A549 (cell line): ENCODE results near the gene ATP6V1G3. TPM values are rescaled to one million over a fixed set of nuclear protein-coding genes. Genes with fewer than 3 reads are reported as not detected.

Experiments used
- ATAC-seq, 2 experiments: fragments of 200-7000 bp in 1 of 2; fragments of >200 bp in 1 of 2; cut with Nextera tagmentation in 1 of 2; cut with Tn5 transposase in 1 of 2; 3 replicates each; pipeline versions ENCODE4 v1.8.0 to v1.9.1; 2018 to 2020; ENCODE audit warnings: mild to moderate bottlenecking in 1 of 2, moderate library complexity in 1 of 2
- CTCF ChIA-PET: fragments of 300-600 bp; sonication (Branson Sonifier 250); formaldehyde crosslinking; extraction: SDS; loops from one replicate; lab custom pipeline; 2021; ENCODE audit warnings: antibody characterized with exemption, inconsistent platforms; lab: Yijun Ruan, JAX
- POLR2A ChIA-PET: fragments of 350-600 bp; formaldehyde crosslinking; extraction: SDS; loops from one replicate; lab custom pipeline; 2021; ENCODE audit warnings: antibody characterized with exemption, inconsistent platforms; lab: Yijun Ruan, JAX
- DNase-seq, 2 experiments: peaks; one replicate each; pipeline versions ENCODE4 v3.0.0 to v3.0.0-alpha.2; 2011 to 2016; ENCODE audit warnings: low read depth in 1 of 2, low spot score in 1 of 2
- FAIRE-seq: peaks from 2 replicates; lab custom pipeline; 2011; peaks lifted over from hg19 to GRCh38; lab: Jason Lieb, UNC
- H3K27ac ChIP-seq, 2 experiments: fragments of >200 bp; sonication (Bioruptor Twin); formaldehyde crosslinking; 3 replicates each; pipeline ENCODE4 v1.5.1; 2016 to 2017
- H3K4me1 ChIP-seq: fragments of >200 bp; sonication (Bioruptor Twin); formaldehyde crosslinking; 3 replicates; pipeline ENCODE4 v1.6.1; 2016
- H3K4me2 ChIP-seq: fragments of >200 bp; sonication (Bioruptor Twin); formaldehyde crosslinking; 3 replicates; pipeline ENCODE4 v1.6.1; 2016
- H3K4me3 ChIP-seq: fragments of >200 bp; sonication (Bioruptor Twin); formaldehyde crosslinking; 3 replicates; pipeline ENCODE4 v1.5.1; 2016
- H3K9me3 ChIP-seq: fragments of >200 bp; sonication (Bioruptor Twin); formaldehyde crosslinking; 3 replicates; pipeline ENCODE4 v1.6.1; 2016
- ATOH8 ChIP-seq: fragments of 250-450 bp; sonication (Bioruptor Pico); IDR thresholded peaks from 2 replicates; pipeline ENCODE4 v1.5.0; 2020; ENCODE audit warnings: low read depth, mild to moderate bottlenecking, moderate library complexity
- BHLHE40 ChIP-seq: IDR thresholded peaks from 2 replicates; pipeline ENCODE4 v1.6.1; 2012; ENCODE audit warnings: low read depth, low read length, inconsistent platforms
- CBX2 ChIP-seq: fragments of 200-600 bp; sonication (generic); IDR thresholded peaks from 2 replicates; pipeline ENCODE4 v1.6.1; 2016; ENCODE audit warnings: low read depth, mild to moderate bottlenecking, borderline replicate concordance
- CEBPB ChIP-seq, 2 experiments: fragments of >200 bp in 1 of 2; sonication (Bioruptor Twin) in 1 of 2; formaldehyde crosslinking in 1 of 2; IDR thresholded peaks; 2 replicates each; pipeline ENCODE4 v1.6.1; 2012 to 2016
- CHD2 ChIP-seq: fragments of 150-350 bp; IDR thresholded peaks from 2 replicates; pipeline ENCODE4 v1.6.1; 2014; ENCODE audit warnings: low read length; ENCODE audit not compliant: partially characterized antibody
- E2F6 ChIP-seq: IDR thresholded peaks from 2 replicates; pipeline ENCODE4 v1.6.1; 2012; ENCODE audit warnings: low read depth, borderline replicate concordance
- EHF ChIP-seq: fragments of 250-450 bp; sonication (Bioruptor Pico); IDR thresholded peaks from 2 replicates; pipeline ENCODE4 v1.5.0; 2020; ENCODE audit warnings: mild to moderate bottlenecking
- ESRRA ChIP-seq: fragments of 150-350 bp; IDR thresholded peaks from 2 replicates; pipeline ENCODE4 v1.6.1; 2014; ENCODE audit warnings: mild to moderate bottlenecking, low read length, borderline replicate concordance
- FOSB ChIP-seq: fragments of 250-450 bp; sonication (Bioruptor Pico); IDR thresholded peaks from 2 replicates; pipeline ENCODE4 v1.5.0; 2020; ENCODE audit warnings: mild to moderate bottlenecking, moderate library complexity
- FOSL2 ChIP-seq, 2 experiments: fragments of 450-650 bp in 1 of 2; fragments of >200 bp in 1 of 2; sonication (Bioruptor Twin) in 1 of 2; formaldehyde crosslinking; IDR thresholded peaks; 2 replicates each; pipeline versions ENCODE4 v1.5.0 to v1.6.1; 2016 to 2020; ENCODE audit warnings: mild to moderate bottlenecking in 1 of 2, moderate library complexity in 1 of 2
- FOXS1 ChIP-seq: fragments of 250-450 bp; sonication (Bioruptor Pico); IDR thresholded peaks from 2 replicates; pipeline ENCODE4 v1.5.0; 2020; ENCODE audit warnings: mild to moderate bottlenecking, moderate library complexity
- HDAC2 ChIP-seq: fragments of 200-600 bp; sonication (generic); IDR thresholded peaks from 2 replicates; pipeline ENCODE4 v1.6.1; 2016
- HEYL ChIP-seq: fragments of 250-450 bp; sonication (Bioruptor Pico); IDR thresholded peaks from 2 replicates; pipeline ENCODE4 v1.8.0; 2021; ENCODE audit warnings: mild to moderate bottlenecking, moderate library complexity
- HOXB13 ChIP-seq: fragments of 250-450 bp; sonication (Bioruptor Pico); IDR thresholded peaks from 2 replicates; pipeline ENCODE4 v1.5.0; 2020; ENCODE audit warnings: low read depth, mild to moderate bottlenecking, moderate library complexity
- HOXB5 ChIP-seq: fragments of 250-450 bp; sonication (Bioruptor Pico); IDR thresholded peaks from 2 replicates; pipeline ENCODE4 v1.5.0; 2020; ENCODE audit warnings: mild to moderate bottlenecking, moderate library complexity
- JUNB ChIP-seq: fragments of >200 bp; sonication (Bioruptor Twin); formaldehyde crosslinking; IDR thresholded peaks from 2 replicates; pipeline ENCODE4 v1.6.1; 2016
- KDM1A ChIP-seq: fragments of 200-600 bp; sonication (generic); IDR thresholded peaks from 2 replicates; pipeline ENCODE4 v1.6.1; 2016; ENCODE audit warnings: low read depth, mild to moderate bottlenecking
- KDM5A ChIP-seq: fragments of 200-600 bp; sonication (generic); IDR thresholded peaks from 2 replicates; pipeline ENCODE4 v1.6.1; 2016; ENCODE audit warnings: antibody characterized with exemption, mild to moderate bottlenecking
- MYC ChIP-seq: IDR thresholded peaks from 2 replicates; pipeline ENCODE4 v1.6.1; 2012; ENCODE audit warnings: mild to moderate bottlenecking, inconsistent platforms, low read length, improper control_type of control experiment, borderline replicate concordance
- NPAS2 ChIP-seq: fragments of 250-450 bp; sonication (Bioruptor Pico); IDR thresholded peaks from 2 replicates; pipeline ENCODE4 v1.8.0; 2022; ENCODE audit warnings: mild to moderate bottlenecking, moderate library complexity, borderline replicate concordance
- NR3C1 ChIP-seq: fragments of >200 bp; sonication (Bioruptor Twin); formaldehyde crosslinking; IDR thresholded peaks from 3 replicates; pipeline ENCODE4 v1.6.1; 2017
- PBX3 ChIP-seq: IDR thresholded peaks from 2 replicates; pipeline ENCODE4 v1.6.1; 2012
- POLR2A ChIP-seq: IDR thresholded peaks from 2 replicates; pipeline ENCODE4 v1.6.1; 2012; ENCODE audit warnings: mild to moderate bottlenecking, low read length
- POLR2AphosphoS2 ChIP-seq: conservative IDR thresholded peaks from 2 replicates; pipeline ENCODE4 v1.6.1; 2012; ENCODE audit warnings: low read length, improper control_type of control experiment, inconsistent platforms
- RAD21 ChIP-seq, 2 experiments: fragments of >200 bp in 1 of 2; sonication (Bioruptor Twin) in 1 of 2; formaldehyde crosslinking in 1 of 2; IDR thresholded peaks in 1 of 2; conservative IDR thresholded peaks in 1 of 2; 2 replicates in 1 of 2; 3 replicates in 1 of 2; pipeline ENCODE4 v1.6.1; 2012 to 2018; ENCODE audit warnings: inconsistent platforms in 1 of 2
- RARB ChIP-seq: fragments of 250-450 bp; sonication (Bioruptor Pico); IDR thresholded peaks from 2 replicates; pipeline ENCODE4 v1.8.0; 2021; ENCODE audit warnings: mild to moderate bottlenecking, moderate library complexity
- RNF2 ChIP-seq: fragments of 200-600 bp; sonication (generic); IDR thresholded peaks from 2 replicates; pipeline ENCODE4 v1.6.1; 2016; ENCODE audit warnings: low read depth, mild to moderate bottlenecking, antibody characterized with exemption, moderate library complexity, borderline replicate concordance
- ZC3H11A ChIP-seq: fragments of 450-650 bp; IDR thresholded peaks from 2 replicates; pipeline ENCODE4 v1.6.1; 2014; ENCODE audit warnings: antibody characterized with exemption, mild to moderate bottlenecking
- WGBS: methylation state at CpG from one replicate; pipeline ENCODE4 v1.1.6; 2017; ENCODE audit errors: missing lambda C conversion rate; 5-methylcytosine and 5-hydroxymethylcytosine counted together
- polyA plus RNA-seq, 4 experiments: library from polyadenylated mRNA; depleted of rRNA in 3 of 4; stranded (reverse); fragments of >200 nt; fragmentation: RNase III in 1 of 4; extraction: RNeasy Plus Mini Kit Qiagen cat#74134 plus additional on column Dnase treatment in 1 of 4; gene quantifications; 2 replicates in 3 of 4; 3 replicates in 1 of 4; pipeline ENCODE4 v1.2.3, GENCODE V29; 2011 to 2017

Gene ATP6V1G3
- polyA plus RNA-seq, 2 of the 4 experiments (the other 2 are of a cell fraction), result not detected

GRCh38 chr1:198517623-198518199 is 22.8 kb downstream of the ATP6V1G3 start:
- no peak overlapping the region for H3K27ac ChIP-seq
- POLR2A ChIA-PET, result no interaction called here
- no peak overlapping the region for H3K4me2 ChIP-seq
- no peak overlapping the region for H3K4me3 ChIP-seq
- no peak for DNase-seq
- H3K9me3 ChIP-seq, result no peaks in the 10 kb centered on the region
- no peak for FAIRE-seq
- no peak for ATAC-seq
- H3K4me1 ChIP-seq, result no peaks in the 10 kb centered on the region
- TF ChIP-seq JUNB (no peak), BHLHE40 (no peak), NPAS2 (CRISPR knock-in tag) (no peak), MYC (no peak), FOXS1 (CRISPR knock-in tag) (no peak)
- TF ChIP-seq, all 56 proteins: peak for 0
- CTCF ChIA-PET, result no interaction called here

GRCh38 chr1:198500096-198500495 is 40.4 kb downstream of the ATP6V1G3 start:
- TF ChIP-seq KDM1A, result no peak
- TF ChIP-seq ATOH8, result no peak
- TF ChIP-seq KDM5A, result no peak
- no peak for TF ChIP-seq POLR2AphosphoS2
- TF ChIP-seq ZC3H11A, result no peak
- TF ChIP-seq HEYL (CRISPR knock-in tag), result no peak
- no peak for TF ChIP-seq CHD2
- TF ChIP-seq CBX2, result no peak
- no peak for TF ChIP-seq HOXB13 (CRISPR knock-in tag)
- no peak for TF ChIP-seq FOSL2 (IDR thresholded peaks at IDR 0.05)
- TF ChIP-seq FOSL2 (CRISPR knock-in tag; IDR thresholded peaks at IDR 0.05), result no peak
- TF ChIP-seq CEBPB (IDR thresholded peaks at IDR 0.05), result no peak
- no peak for TF ChIP-seq BHLHE40
- no peak for TF ChIP-seq RARB (CRISPR knock-in tag)
- TF ChIP-seq HOXB5 (CRISPR knock-in tag), result no peak
- no peak for TF ChIP-seq PBX3
- FAIRE-seq (no peak), ATAC-seq (no peak), DNase-seq (no peak)
- ChIA-PET POLR2A (no interaction called here), CTCF (no interaction called here)
- no peak overlapping the region for H3K27ac ChIP-seq
- no peak overlapping the region for H3K4me2 ChIP-seq
- peaks cover 23% of the 10 kb centered on the region; the same call in 2 of the 3 replicates for H3K4me1 ChIP-seq
- H3K9me3 ChIP-seq, result peaks cover 7% of the 10 kb centered on the region; the same call in 1 of the 3 replicates
- no peak overlapping the region for H3K4me3 ChIP-seq

- FAIRE-seq, result no peak
- Histone ChIP-seq H3K4me2 (no peak overlapping the region), H3K4me3 (no peak overlapping the region), H3K9me3 (peaks cover 7% of the 10 kb centered on the region; the same call in 1 of the 3 replicates), H3K27ac (no peak overlapping the region), H3K4me1 (peaks cover 23% of the 10 kb centered on the region; the same call in 2 of the 3 replicates)
- ChIA-PET CTCF (interaction anchor here (1.0 kb wide), 1 partner anchor 24 kb away, joined by 3 read pairs; no protein-coding TSS in a partner anchor), POLR2A (no interaction called here)
- no peak for DNase-seq
- TF ChIP-seq POLR2A (no peak), FOSB (CRISPR knock-in tag) (no peak), ATOH8 (no peak), RNF2 (no peak), NR3C1 (no peak), RAD21 (conservative IDR thresholded peaks at IDR 0.05 in 1 of 2, IDR thresholded peaks at IDR 0.05 in 1 of 2) (no peak), EHF (CRISPR knock-in tag) (no peak), ESRRA (no peak), CEBPB (IDR thresholded peaks at IDR 0.05) (no peak), KDM5A (no peak), HDAC2 (no peak), CBX2 (no peak), E2F6 (no peak)
- no peak for ATAC-seq
- 79% methylated on average over 1 of the region's 1 CpG for WGBS
Measured at GRCh38 chr1:198499588-198499987, 40.9 kb downstream of the ATP6V1G3 start.
